GM21526 (cell line): ENCODE results near the gene RWDD3.

ENCODE experiments used
- ATAC-seq: cut with Tn5 transposase; IDR thresholded peaks from one replicate; pipeline ENCODE4 v1.9.1; 2021; ENCODE audit warnings: moderate library complexity; ENCODE audit not compliant: unreplicated experiment, low FRiP score

The RWDD3 gene

DNA sequence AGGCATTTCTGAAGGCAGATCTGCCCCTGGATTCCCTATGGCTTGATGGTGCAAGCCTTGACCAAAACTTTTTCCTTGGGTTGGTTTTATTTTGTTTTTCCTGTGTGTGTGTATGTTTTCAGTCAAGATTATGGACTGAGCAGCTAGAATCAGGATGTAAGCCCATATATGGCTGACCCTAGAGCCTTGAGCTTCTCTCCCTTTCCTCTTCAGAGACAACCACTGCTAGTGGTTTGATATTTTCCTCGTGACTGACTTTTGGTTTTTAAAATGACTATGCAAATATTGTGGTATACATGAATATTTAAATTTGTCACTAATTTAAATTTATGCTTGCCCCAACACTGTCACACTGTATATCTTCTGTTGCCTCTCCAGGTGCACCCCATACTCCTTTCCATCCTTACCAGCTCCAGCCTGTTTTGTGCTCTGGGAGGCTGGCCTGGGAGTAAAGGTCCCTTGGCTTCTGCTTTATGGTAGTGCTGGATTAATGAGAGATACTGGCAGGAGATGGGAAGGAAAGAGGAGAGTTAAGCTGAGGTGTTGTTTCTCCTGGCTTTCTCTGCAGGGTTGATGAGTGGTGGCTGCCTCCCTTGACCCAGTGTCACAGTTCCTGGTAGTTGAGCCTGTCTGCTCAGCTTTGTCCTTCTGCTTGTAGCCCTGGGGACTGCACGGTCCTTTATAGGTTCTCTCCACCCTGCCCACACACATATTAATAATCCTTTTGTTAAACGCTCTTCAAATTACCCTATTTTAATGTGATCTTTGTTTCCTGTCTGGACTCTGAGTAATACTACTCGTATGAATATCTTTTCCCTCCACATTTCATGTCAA lies 44.4 kb downstream of the RWDD3 start:
- ATAC-seq: peak; percentile 53

DNA sequence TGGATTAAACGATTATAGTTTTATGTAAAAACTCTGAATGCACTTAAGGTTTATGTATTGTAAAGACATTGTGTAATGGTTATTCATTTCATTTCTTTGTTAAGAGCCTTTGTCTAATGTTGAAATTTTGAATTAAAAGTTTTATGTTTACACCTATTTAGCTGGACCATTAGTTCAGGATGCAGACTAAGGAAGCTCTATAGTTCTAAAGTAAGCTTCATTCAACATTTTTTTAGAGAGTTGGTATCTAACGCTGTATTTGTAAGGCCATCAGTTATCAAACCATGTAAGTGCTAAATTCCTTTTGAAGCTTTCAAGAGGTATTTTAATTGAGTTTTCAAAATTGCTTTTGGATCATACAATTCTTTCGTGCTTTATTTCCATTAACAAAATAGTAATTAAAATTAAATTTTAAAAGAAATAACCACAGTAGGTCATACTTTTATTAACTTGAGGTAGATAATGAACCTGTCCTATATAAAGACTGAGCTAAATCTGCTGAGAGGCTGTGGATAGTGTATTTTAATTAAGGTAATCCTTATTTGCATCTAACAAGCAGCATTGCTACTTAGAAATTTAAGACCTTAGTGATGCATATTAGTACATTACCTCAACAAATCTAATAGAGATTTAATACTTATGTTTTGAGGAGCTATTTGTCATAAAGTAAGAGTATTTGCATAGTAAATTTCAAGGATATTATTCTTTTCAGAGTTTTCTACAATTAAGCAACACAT lies 47.9 kb downstream of the RWDD3 start:
- ATAC-seq: no peak

GRCh38 chr1:95282518-95282895 lies 48.5 kb downstream of the RWDD3 start:
- no peak for ATAC-seq

DNA sequence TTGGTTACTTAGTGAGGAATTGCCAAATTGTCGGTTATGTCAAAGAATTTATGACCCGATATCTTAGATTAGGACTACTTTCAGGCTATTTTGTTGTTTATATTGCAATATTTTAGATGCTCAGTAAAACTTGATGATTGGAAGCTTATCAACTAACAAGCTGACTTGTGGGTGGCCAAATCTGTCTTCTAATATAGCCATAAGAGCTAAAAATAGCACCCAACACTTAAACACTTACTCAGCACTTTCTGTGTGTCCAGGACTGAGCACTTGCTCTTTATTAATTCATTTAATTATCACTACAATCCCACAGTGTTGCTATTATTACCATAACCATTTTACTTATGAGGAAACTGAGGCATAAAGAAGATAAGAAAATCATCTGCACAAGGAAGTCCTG lies 50.4 kb downstream of the RWDD3 start:
- ATAC-seq: no peak

- ATAC-seq: no peak
These were observed 52.5 kb downstream of the RWDD3 start for GRCh38 chr1:95286479-95286878.

GRCh38 chr1:95287081-95287480 lies 53.1 kb downstream of the RWDD3 start:
- no peak for ATAC-seq

DNA sequence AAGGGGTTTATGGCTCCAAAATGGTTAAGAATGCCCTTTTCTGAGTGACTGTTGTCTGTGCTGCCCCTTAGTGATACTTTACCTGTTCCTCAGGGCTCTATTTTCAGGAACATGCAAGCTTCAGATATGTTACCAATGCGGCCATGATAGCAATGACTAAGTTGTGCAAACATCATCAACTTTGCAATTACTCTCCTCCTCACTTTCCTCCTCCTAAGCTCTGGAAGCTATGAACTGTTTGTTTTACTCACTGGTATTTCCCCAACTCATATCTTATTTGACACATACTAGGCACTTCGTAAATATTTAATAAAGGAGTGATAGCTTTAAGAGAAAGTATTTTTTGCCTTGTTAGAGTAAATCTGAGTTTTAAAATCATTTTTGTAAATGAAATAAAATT lies 53.8 kb downstream of the RWDD3 start:
- no peak for ATAC-seq
